HFF-Myc (cell line): ENCODE measurements around the gene NEK1.

Experiments
- DNase-seq: peaks from one replicate; pipeline ENCODE4 v3.0.0-alpha.2; 2011; ENCODE audit warnings: low read depth; ENCODE audit errors: extremely low read depth
- H3K4me3 ChIP-seq: replicated peaks from 2 replicates; pipeline ENCODE4 v1.5.1; 2011; ENCODE audit warnings: low read depth, mild to moderate bottlenecking, control low read depth, low read length
- TF ChIP-seq, protein P1 (sequence below): IDR thresholded peaks from 2 replicates; pipeline ENCODE4 v1.5.1; 2012; ENCODE audit warnings: mild to moderate bottlenecking, low read depth, low read length, control low read depth; ENCODE audit errors: missing control alignments

NEK1 gene

DNA sequence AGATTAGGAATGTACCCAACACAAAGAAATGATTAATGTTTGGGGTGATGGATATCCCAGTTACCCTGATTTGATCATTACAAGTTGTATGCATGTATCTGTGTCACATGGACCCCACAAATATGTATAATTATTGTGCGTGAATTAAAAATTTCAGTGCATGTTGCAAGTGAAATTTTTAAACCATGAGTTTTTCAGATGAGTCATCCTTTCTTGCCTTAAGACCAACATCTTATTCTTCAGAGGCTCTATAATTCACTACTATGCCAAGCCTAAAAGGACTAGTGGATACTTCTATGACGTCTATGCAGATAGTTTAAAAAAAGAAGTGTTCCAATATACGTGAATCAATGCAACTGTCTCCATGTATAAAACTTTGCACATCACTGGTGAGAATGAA, 228.7 kb downstream of the NEK1 start:
- peak; percentile 17 for DNase-seq
- H3K4me3 ChIP-seq, result no peak overlapping the region
- TF ChIP-seq, protein P1, sequence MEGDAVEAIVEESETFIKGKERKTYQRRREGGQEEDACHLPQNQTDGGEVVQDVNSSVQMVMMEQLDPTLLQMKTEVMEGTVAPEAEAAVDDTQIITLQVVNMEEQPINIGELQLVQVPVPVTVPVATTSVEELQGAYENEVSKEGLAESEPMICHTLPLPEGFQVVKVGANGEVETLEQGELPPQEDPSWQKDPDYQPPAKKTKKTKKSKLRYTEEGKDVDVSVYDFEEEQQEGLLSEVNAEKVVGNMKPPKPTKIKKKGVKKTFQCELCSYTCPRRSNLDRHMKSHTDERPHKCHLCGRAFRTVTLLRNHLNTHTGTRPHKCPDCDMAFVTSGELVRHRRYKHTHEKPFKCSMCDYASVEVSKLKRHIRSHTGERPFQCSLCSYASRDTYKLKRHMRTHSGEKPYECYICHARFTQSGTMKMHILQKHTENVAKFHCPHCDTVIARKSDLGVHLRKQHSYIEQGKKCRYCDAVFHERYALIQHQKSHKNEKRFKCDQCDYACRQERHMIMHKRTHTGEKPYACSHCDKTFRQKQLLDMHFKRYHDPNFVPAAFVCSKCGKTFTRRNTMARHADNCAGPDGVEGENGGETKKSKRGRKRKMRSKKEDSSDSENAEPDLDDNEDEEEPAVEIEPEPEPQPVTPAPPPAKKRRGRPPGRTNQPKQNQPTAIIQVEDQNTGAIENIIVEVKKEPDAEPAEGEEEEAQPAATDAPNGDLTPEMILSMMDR, result no peak

DNA sequence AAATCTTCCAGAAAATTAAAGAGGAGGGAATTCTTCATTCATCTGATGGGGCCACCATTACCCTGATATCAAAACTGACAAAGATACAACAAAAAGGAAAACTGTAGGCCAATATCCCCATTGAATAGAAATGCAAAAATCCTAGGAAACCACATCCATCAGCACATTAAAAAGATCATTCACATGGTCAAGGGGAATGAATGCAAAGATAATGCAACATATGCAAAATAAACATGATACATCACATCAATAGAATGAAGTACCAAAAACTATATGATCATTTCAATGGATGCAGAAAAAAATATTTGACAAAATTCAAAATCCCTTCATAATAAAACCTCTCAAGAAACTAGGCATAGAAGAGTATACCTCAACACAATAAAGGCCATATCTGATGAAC, 232.7 kb downstream of the NEK1 start:
- H3K4me3 ChIP-seq, result no peak overlapping the region
- no peak for DNase-seq
- TF ChIP-seq, protein P1, result no peak

DNA sequence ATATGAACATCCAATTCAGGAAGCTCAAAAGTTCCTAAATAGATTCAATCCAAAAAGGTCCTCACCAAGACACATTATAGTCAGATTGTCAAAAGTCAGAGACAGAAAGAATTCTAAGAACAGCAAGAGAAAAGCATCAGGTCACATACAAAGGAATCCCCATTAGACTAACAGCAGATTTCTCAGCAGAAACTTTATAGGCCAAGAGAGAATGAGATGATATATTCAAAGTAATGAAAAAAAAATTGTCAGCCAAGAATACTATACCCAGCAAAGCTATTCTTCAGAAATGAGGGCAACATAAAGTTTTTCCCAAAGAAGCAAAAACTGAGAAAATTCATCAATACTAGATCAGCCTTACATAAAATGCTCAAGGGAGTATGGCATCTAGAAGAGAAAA, 235.0 kb downstream of the NEK1 start:
- DNase-seq, result no peak

DNA sequence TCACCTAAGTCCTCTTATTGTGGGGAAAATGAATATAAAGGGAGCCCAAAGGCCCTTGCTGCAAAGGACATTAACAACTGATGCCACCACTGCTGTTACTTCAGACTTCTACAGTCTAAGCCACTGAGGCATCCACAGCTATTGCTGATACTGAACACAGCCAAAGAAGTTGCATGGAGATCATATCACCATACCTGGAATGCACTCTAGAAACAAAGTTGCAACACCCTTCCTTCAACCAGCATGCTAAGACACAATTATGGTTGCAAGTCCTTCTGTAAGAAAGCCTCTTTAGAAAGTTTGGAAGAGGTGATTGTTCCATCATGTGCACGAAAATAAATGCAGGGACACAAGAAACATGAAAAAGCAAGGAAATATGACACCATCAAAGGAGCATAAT, 236.0 kb downstream of the NEK1 start:
- TF ChIP-seq, protein P1, result no peak
- no peak for DNase-seq
- H3K4me3 ChIP-seq, result no peak overlapping the region

More for the DNA sequence above, 235.0 kb downstream of the NEK1 start:
- TF ChIP-seq, protein P1, result no peak
- no peak overlapping the region for H3K4me3 ChIP-seq

DNA sequence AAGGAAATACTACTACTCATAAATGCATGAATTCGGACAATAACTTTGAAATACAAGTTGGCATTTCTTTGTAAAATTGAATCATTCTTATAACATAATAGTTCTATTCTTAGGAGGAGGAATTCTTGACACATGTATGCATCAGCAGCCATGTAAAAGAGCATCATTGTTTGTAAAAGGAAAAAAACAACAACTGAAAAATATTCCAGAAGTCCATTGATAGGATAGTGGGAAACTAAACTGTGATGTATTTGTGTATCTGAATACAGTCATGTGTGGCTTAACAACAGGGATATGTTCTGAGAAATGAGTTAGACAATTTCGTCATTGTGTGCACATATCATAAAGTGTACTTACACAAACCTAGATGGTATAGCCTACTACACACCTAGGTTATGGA, 239.6 kb downstream of the NEK1 start:
- no peak for DNase-seq

DNA sequence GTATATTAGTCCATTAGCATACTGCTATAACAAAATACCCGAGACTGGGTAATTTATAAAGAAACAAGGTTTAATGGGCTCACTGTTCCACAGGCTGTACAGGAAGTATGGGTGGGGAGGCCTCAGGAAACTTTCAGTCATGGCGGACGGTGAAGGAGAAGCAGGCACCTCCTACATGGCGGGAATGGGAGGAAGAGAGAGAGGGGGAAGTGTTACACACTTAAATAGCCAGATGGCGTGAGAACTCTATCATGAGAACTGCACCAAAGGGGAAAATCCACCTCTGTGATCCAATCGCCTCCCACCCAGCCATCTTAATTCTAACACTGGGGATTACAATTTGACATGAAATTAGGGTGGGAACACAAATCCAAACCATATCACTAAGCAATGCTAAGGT, 242.7 kb downstream of the NEK1 start:
- H3K4me3 ChIP-seq, result no peak overlapping the region
- DNase-seq, result no peak
- TF ChIP-seq, protein P1, result no peak

More for the DNA sequence above, 239.6 kb downstream of the NEK1 start:
- TF ChIP-seq, protein P1, result no peak
- no peak overlapping the region for H3K4me3 ChIP-seq

DNA sequence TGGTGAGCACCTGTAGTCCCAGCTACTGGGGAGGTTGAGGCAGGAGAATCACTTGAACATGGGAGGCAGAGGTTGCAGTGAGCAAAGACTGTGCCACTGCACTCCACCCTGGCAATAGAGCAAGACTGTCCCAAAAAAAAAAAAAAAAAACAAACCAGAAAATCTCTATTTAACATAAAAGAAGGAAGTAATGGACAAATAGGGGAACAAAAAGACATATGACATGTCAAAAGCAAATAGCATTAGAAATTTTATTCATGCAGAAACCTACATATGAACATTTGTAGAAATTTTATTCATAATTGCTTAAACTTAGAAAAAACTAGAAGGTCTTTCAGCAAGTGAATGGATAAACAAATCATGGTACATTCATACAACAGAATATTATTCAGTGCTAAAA, 244.6 kb downstream of the NEK1 start:
- TF ChIP-seq, protein P1, result no peak
- DNase-seq, result no peak
- no peak overlapping the region for H3K4me3 ChIP-seq
